Caco-2 (cell line): ENCODE results near the gene LNX2. TPM values are rescaled to one million over a fixed set of nuclear protein-coding genes. Genes with fewer than 3 reads are reported as not detected.

Experiments
- BruUV-seq: library from RNA; stranded (reverse); fragments of 400-500 nt; replicated peaks from 2 replicates; lab custom pipeline; 2021; lab: Mats Ljungman, UMichigan
- CTCF ChIA-PET: fragments of 300-600 bp; sonication (Branson Sonifier 250); formaldehyde crosslinking; loops from one replicate; lab custom pipeline; 2022; ENCODE audit warnings: antibody characterized with exemption; lab: Charles Lee
- POLR2A ChIA-PET: fragments of 300-600 bp; sonication (Branson Sonifier 250); formaldehyde crosslinking; loops from one replicate; lab custom pipeline; 2022; ENCODE audit warnings: antibody characterized with exemption; lab: Charles Lee
- DNase-seq, 2 experiments: peaks; one replicate each; pipeline versions ENCODE4 v3.0.0 to v3.0.0-alpha.2; 2020 to 2022
- H3K27me3 ChIP-seq: replicated peaks from 2 replicates; pipeline ENCODE4 v1.6.0; 2011; ENCODE audit warnings: low read length; ENCODE audit not compliant: control insufficient read depth, insufficient read depth
- H3K36me3 ChIP-seq: 2 replicates; pipeline ENCODE4 v1.5.1; 2011; ENCODE audit warnings: low read length; ENCODE audit not compliant: control insufficient read depth, insufficient read depth
- H3K4me1 ChIP-seq: fragments of 250-450 bp; sonication (Bioruptor Pico); 2 replicates; pipeline ENCODE4 v1.5.1; 2020; ENCODE audit warnings: mild to moderate bottlenecking
- H3K4me3 ChIP-seq: 2 replicates; pipeline ENCODE4 v1.5.1; 2011; ENCODE audit warnings: low read depth, mild to moderate bottlenecking, control low read depth, low read length
- H3K9me3 ChIP-seq: fragments of 250-450 bp; sonication (Bioruptor Pico); 2 replicates; pipeline ENCODE4 v1.5.1; 2020; ENCODE audit warnings: mild to moderate bottlenecking, moderate library complexity
- H3K27ac Mint-ChIP-seq: one replicate; pipeline ENCODE4 v1.8.0; 2022; ENCODE audit warnings: mixed read lengths; ENCODE audit not compliant: unreplicated experiment
- H3K27me3 Mint-ChIP-seq: one replicate; pipeline ENCODE4 v1.8.0; 2022; ENCODE audit warnings: mixed read lengths; ENCODE audit not compliant: insufficient read depth, unreplicated experiment
- H3K36me3 Mint-ChIP-seq: one replicate; pipeline ENCODE4 v1.8.0; 2022; ENCODE audit warnings: mild to moderate bottlenecking, mixed read lengths; ENCODE audit not compliant: insufficient read depth, unreplicated experiment
- H3K4me1 Mint-ChIP-seq: one replicate; pipeline ENCODE4 v1.8.0; 2022; ENCODE audit warnings: low read depth, mixed read lengths; ENCODE audit not compliant: unreplicated experiment
- H3K4me3 Mint-ChIP-seq: one replicate; pipeline ENCODE4 v1.8.0; 2022; ENCODE audit warnings: mild to moderate bottlenecking, moderate library complexity, mixed read lengths; ENCODE audit not compliant: unreplicated experiment
- H3K9me3 Mint-ChIP-seq: one replicate; pipeline ENCODE4 v1.8.0; 2022; ENCODE audit warnings: mixed read lengths; ENCODE audit not compliant: unreplicated experiment
- intact Hi-C: fragments of 100-400 bp; cut with micrococcal nuclease; formaldehyde crosslinking; loops from one replicate; pipeline ENCODE4 v1.10.0; 2022; ENCODE audit not compliant: unreplicated experiment
- total RNA-seq: library from RNA; stranded (reverse); gene quantifications from 2 replicates; pipeline ENCODE4 v1.2.3, GENCODE V29; 2022
- TF ChIP-seq, protein P1 (sequence below), 2 experiments: fragments of 200-600 bp in 1 of 2; IDR thresholded peaks; 1 replicate in 1 of 2; 2 replicates in 1 of 2; pipeline versions ENCODE4 v1.5.1 to v1.8.0; 2011 to 2022; ENCODE audit warnings: antibody characterized with exemption in 1 of 2, control low read depth in 1 of 2, inconsistent platforms in 1 of 2, low read depth in 1 of 2, low read length in 1 of 2, mild to moderate bottlenecking in 1 of 2, moderate library complexity in 1 of 2; ENCODE audit not compliant: insufficient read depth in 1 of 2, severe bottlenecking in 1 of 2, unreplicated experiment in 1 of 2

LNX2 gene
- total RNA-seq, 1 experiment from 2014 or later: 24.4 TPM

DNA sequence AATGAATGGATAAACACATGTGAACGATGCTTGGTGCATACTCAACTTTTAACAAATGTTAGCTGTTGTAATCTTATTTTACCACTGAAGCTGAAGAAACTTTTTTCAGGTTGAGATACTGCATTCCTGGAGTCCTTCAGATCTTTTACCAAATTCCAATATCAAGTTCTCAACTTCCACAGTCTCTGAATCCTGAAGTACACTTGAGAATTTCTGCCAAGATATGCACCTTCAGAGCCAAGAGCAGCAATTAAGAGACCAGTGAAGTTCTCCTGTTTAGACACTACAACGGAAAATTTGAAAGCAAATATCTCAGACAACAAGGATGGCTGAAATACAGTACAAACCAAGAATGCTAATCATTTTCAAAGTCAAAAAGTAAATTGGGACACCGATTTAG lies 85.3 kb downstream of the LNX2 start:
- intact Hi-C loops: loop anchor here (5.0 kb wide), 2 partner anchors 87 to 177 kb away; partner anchors contain the start of genes LNX2 and POLR1D
- peaks cover 5% of the 10 kb centered on the region for H3K36me3 Mint-ChIP-seq
- H3K27ac Mint-ChIP-seq: no peak overlapping the region
- Histone ChIP-seq H3K4me3 (no peak overlapping the region), H3K27me3 (no peaks in the 10 kb centered on the region), H3K9me3 (no peaks in the 10 kb centered on the region), H3K4me1 (peaks cover 9% of the 10 kb centered on the region), H3K36me3 (no peaks in the 10 kb centered on the region)
- POLR2A ChIA-PET: no interaction called here
- peaks cover 11% of the 10 kb centered on the region for H3K4me1 Mint-ChIP-seq
- no peaks in the 10 kb centered on the region for H3K27me3 Mint-ChIP-seq
- no peak for DNase-seq
- TF ChIP-seq, protein P1, sequence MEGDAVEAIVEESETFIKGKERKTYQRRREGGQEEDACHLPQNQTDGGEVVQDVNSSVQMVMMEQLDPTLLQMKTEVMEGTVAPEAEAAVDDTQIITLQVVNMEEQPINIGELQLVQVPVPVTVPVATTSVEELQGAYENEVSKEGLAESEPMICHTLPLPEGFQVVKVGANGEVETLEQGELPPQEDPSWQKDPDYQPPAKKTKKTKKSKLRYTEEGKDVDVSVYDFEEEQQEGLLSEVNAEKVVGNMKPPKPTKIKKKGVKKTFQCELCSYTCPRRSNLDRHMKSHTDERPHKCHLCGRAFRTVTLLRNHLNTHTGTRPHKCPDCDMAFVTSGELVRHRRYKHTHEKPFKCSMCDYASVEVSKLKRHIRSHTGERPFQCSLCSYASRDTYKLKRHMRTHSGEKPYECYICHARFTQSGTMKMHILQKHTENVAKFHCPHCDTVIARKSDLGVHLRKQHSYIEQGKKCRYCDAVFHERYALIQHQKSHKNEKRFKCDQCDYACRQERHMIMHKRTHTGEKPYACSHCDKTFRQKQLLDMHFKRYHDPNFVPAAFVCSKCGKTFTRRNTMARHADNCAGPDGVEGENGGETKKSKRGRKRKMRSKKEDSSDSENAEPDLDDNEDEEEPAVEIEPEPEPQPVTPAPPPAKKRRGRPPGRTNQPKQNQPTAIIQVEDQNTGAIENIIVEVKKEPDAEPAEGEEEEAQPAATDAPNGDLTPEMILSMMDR (IDR thresholded peaks at IDR 0.05; ENCODE audit: insufficient read depth in 1 of 2, low read depth in 1 of 2, low read length in 1 of 2, severe bottlenecking in 1 of 2, unreplicated experiment in 1 of 2): no peak
- H3K9me3 Mint-ChIP-seq: no peaks in the 10 kb centered on the region
- CTCF ChIA-PET: interaction anchor here (2.6 kb wide), 1 partner anchor 173 kb away, joined by 13 read pairs; no protein-coding TSS in a partner anchor
- BruUV-seq: no TSS peak
- no peak overlapping the region for H3K4me3 Mint-ChIP-seq

DNA sequence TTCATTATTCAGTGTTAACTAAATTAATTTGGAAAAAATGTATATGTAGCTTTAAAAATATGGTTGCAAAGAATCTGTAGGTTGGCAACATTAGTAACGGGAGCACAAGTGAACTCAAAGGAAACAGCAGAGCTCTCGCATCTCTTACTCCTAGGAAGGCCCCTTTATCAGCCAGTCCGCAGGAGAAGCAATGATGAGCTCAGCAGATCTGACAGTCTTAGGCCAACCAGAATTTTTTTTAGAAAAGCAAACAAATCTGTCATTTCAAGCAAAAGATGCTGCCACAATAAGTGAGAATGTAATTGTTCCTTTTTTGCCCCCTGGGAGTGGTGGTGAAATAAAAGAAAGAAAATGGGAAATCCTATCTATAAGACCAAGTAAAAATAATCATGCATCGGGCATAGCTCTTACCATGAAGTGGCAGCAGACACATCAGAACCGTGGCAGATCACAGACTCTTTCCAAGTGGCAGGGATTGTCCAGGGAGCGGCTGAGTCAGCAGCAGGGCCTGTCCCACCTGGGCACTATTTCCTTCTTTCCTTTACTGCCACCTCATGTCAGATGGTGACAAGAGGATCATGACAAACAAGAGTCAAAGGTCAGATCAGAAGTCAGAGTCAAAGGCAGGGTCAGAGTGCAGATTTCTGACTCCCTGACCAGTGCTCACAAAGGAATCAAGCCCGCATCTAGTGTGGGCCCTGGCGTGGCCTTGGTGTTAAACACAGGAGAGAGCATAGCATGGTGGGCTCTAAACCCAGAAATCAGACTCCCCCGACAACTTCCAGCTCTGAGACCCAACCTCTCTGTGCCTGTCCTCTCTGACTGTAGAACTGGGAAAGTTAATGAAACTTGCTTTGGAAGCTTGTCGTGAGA lies 86.0 kb downstream of the LNX2 start:
- Histone ChIP-seq H3K4me3 (no peak overlapping the region), H3K27me3 (no peaks in the 10 kb centered on the region), H3K4me1 (peaks cover 9% of the 10 kb centered on the region), H3K9me3 (no peaks in the 10 kb centered on the region), H3K36me3 (no peaks in the 10 kb centered on the region)
- no TSS peak for BruUV-seq
- H3K36me3 Mint-ChIP-seq: peaks cover 5% of the 10 kb centered on the region
- H3K27me3 Mint-ChIP-seq: no peaks in the 10 kb centered on the region
- H3K4me1 Mint-ChIP-seq: peaks cover 11% of the 10 kb centered on the region
- TF ChIP-seq, protein P1 (IDR thresholded peaks at IDR 0.05; ENCODE audit: insufficient read depth in 1 of 2, low read depth in 1 of 2, low read length in 1 of 2, severe bottlenecking in 1 of 2, unreplicated experiment in 1 of 2): no peak
- ChIA-PET POLR2A (no interaction called here), CTCF (interaction anchor here (2.6 kb wide), 1 partner anchor 172 kb away, joined by 13 read pairs; no protein-coding TSS in a partner anchor)
- no peak for DNase-seq
- no peak overlapping the region for H3K27ac Mint-ChIP-seq
- no peak overlapping the region for H3K4me3 Mint-ChIP-seq
- H3K9me3 Mint-ChIP-seq: no peaks in the 10 kb centered on the region
- intact Hi-C loops: loop anchor here (5.0 kb wide), 2 partner anchors 88 to 178 kb away; partner anchors contain the start of genes LNX2 and POLR1D

DNA sequence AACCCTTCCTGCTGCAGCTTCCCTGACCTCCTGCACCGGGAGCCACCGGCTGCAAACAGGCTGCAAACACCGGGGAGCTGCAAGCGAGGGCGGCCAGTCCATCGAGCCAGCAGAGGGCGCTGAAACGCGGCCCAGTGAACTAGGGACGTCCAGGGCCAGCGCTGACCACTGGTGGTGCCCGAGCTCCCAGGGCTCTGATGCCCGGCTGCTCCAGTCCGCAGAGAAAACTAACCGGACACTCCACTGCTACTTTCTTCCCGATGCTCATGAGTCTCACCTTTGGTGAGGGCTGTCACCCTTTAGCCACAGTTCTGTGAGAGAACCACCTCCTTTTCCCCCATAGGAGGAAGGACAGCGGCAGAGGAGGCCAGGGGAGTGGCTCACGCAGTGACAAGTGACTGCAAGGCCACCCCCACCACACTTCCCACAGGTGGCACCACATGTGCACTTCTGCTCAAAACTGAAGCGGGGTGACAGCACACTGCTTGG lies 87.1 kb downstream of the LNX2 start:
- H3K9me3 Mint-ChIP-seq: no peaks in the 10 kb centered on the region
- H3K27me3 Mint-ChIP-seq: no peaks in the 10 kb centered on the region
- TF ChIP-seq, protein P1 (IDR thresholded peaks at IDR 0.05; ENCODE audit: insufficient read depth in 1 of 2, low read depth in 1 of 2, low read length in 1 of 2, severe bottlenecking in 1 of 2, unreplicated experiment in 1 of 2): peak; percentile 89 to 98
- no peak overlapping the region for H3K27ac Mint-ChIP-seq
- Histone ChIP-seq H3K27me3 (no peaks in the 10 kb centered on the region), H3K4me1 (peaks cover 9% of the 10 kb centered on the region), H3K4me3 (no peak overlapping the region), H3K9me3 (no peaks in the 10 kb centered on the region), H3K36me3 (no peaks in the 10 kb centered on the region)
- BruUV-seq: no TSS peak
- peaks cover 5% of the 10 kb centered on the region for H3K36me3 Mint-ChIP-seq
- peaks cover 11% of the 10 kb centered on the region for H3K4me1 Mint-ChIP-seq
- peak; percentile 72 to 87 for DNase-seq
- intact Hi-C loops: loop anchor here (1.0 to 5.0 kb wide), 5 partner anchors 89 to 452 kb away; partner anchors contain the start of genes LNX2 and POLR1D
- no peak overlapping the region for H3K4me3 Mint-ChIP-seq
- CTCF ChIA-PET: interaction anchor here (0.6 to 2.7 kb wide), 11 partner anchors 15 to 451 kb away, joined by 3 to 36 read pairs (median 5); no protein-coding TSS in a partner anchor
- POLR2A ChIA-PET: interaction anchor here (0.6 kb wide), 1 partner anchor 57 kb away, joined by 3 read pairs; no protein-coding TSS in a partner anchor
